Calu3 (cell line): Measurements from ENCODE around the gene MYL4. TPM values are rescaled to one million over a fixed set of nuclear protein-coding genes. Genes with fewer than 3 reads are reported as not detected.
A peak's percentile ranks its signal among the peaks of the same experiment; 100 is the strongest.

Source experiments
- BruUV-seq: library from RNA; stranded (reverse); fragments of 400-500 nt; replicated peaks from 2 replicates; lab custom pipeline; 2021; lab: Mats Ljungman, UMichigan
- CTCF ChIA-PET: fragments of 300-600 bp; sonication (Branson Sonifier 250); formaldehyde crosslinking; loops from one replicate; lab custom pipeline; 2022; ENCODE audit warnings: antibody characterized with exemption; lab: Charles Lee
- DNase-seq: peaks from one replicate; pipeline ENCODE4 v3.0.0; 2022
- H3K27ac Mint-ChIP-seq: one replicate; pipeline ENCODE4 v1.8.0; 2022; ENCODE audit warnings: mixed read lengths; ENCODE audit not compliant: unreplicated experiment
- H3K27me3 Mint-ChIP-seq: one replicate; pipeline ENCODE4 v1.8.0; 2022; ENCODE audit warnings: mixed read lengths; ENCODE audit not compliant: unreplicated experiment
- H3K36me3 Mint-ChIP-seq: one replicate; pipeline ENCODE4 v1.8.0; 2022; ENCODE audit warnings: mild to moderate bottlenecking, moderate library complexity, mixed read lengths; ENCODE audit not compliant: insufficient read depth, unreplicated experiment
- H3K4me1 Mint-ChIP-seq: one replicate; pipeline ENCODE4 v1.8.0; 2022; ENCODE audit warnings: mild to moderate bottlenecking, low read depth, mixed read lengths; ENCODE audit not compliant: unreplicated experiment
- H3K4me3 Mint-ChIP-seq: one replicate; pipeline ENCODE4 v1.8.0; 2022; ENCODE audit warnings: mild to moderate bottlenecking, low read depth, moderate library complexity, mixed read lengths; ENCODE audit not compliant: unreplicated experiment
- H3K9me3 Mint-ChIP-seq: one replicate; pipeline ENCODE4 v1.8.0; 2022; ENCODE audit warnings: low read depth, mixed read lengths; ENCODE audit not compliant: unreplicated experiment
- intact Hi-C: fragments of 100-400 bp; cut with micrococcal nuclease; formaldehyde crosslinking; loops from one replicate; pipeline ENCODE4 v1.10.0; 2022; ENCODE audit not compliant: unreplicated experiment
- total RNA-seq: library from RNA; stranded (reverse); gene quantifications from 2 replicates; pipeline ENCODE4 v1.2.3, GENCODE V29; 2022
- TF ChIP-seq, protein P1 (sequence below): fragments of 200-600 bp; IDR thresholded peaks from one replicate; pipeline ENCODE4 v1.8.0; 2022; ENCODE audit warnings: antibody characterized with exemption; ENCODE audit not compliant: unreplicated experiment

The MYL4 gene
- total RNA-seq, 1 experiment from 2014 or later: not detected

DNA sequence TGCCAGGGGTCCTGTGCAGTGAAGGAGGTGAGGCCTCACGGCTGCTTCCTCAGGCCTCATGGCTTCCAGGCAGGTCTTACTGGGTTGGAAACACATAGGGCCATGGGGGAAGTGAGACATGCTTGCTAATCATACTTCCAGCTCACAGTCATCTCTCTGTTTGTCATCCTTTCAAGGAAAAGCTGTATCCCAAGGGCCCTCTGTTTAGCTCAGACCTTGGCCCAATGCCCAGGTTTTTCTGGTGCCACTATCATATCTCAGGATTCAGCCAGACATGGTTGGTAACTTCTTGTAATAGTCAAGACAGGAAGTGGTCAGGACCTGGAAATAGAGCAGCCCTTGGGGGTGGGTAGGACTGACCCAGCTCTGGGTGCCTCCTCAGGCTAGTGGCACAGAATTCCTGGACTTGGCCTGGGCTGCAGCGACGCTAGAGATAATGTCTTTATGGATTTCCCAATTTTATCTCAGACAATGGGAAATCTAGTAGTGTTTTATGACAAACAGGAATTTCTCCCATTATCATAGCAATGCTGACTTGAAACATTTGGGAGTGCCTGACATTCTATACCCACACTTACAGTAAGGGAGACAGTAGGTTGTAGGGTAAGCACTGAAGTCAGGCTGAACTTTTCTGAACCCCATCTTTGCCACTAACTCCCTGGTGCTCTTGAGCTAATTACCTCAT is 31.0 kb downstream of the MYL4 start:
- BruUV-seq: no TSS peak
- peak; percentile 89 for DNase-seq
- CTCF ChIA-PET: interaction anchor here (0.9 to 3.3 kb wide), 5 partner anchors 10 to 76 kb away, joined by 3 to 17 read pairs (median 3); partner anchors contain the start of gene CDC27
- Mint-ChIP-seq H3K27ac (peak overlapping the region; percentile 65), H3K9me3 (no peaks in the 10 kb centered on the region), H3K27me3 (peaks cover 9% of the 10 kb centered on the region), H3K36me3 (peaks cover 6% of the 10 kb centered on the region), H3K4me1 (peaks cover 21% of the 10 kb centered on the region), H3K4me3 (no peak overlapping the region)
- TF ChIP-seq, protein P1, sequence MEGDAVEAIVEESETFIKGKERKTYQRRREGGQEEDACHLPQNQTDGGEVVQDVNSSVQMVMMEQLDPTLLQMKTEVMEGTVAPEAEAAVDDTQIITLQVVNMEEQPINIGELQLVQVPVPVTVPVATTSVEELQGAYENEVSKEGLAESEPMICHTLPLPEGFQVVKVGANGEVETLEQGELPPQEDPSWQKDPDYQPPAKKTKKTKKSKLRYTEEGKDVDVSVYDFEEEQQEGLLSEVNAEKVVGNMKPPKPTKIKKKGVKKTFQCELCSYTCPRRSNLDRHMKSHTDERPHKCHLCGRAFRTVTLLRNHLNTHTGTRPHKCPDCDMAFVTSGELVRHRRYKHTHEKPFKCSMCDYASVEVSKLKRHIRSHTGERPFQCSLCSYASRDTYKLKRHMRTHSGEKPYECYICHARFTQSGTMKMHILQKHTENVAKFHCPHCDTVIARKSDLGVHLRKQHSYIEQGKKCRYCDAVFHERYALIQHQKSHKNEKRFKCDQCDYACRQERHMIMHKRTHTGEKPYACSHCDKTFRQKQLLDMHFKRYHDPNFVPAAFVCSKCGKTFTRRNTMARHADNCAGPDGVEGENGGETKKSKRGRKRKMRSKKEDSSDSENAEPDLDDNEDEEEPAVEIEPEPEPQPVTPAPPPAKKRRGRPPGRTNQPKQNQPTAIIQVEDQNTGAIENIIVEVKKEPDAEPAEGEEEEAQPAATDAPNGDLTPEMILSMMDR: no peak
- intact Hi-C loops: no loop called here

DNA sequence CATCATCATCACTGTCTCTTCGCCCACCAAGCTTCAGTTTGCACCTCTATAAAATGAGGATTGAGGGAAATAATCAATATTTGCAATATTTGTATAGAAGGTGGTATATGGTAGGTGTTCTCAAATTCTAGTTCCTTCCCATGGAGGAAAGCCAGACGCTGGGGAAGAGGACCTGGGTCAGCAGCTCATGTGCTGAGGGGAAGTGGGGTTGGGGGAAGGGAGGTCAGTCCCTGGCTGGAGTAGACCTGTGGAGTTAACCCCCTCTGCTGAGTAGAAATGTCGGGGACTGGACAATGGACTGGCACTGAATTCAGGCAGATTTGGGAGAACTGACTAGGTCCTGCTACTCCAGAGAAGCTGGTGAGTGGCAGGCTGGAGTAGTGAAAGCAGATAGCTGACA is 31.7 kb downstream of the MYL4 start:
- H3K4me1 Mint-ChIP-seq: peaks cover 21% of the 10 kb centered on the region
- CTCF ChIA-PET: interaction anchor here (1.2 to 3.3 kb wide), 2 partner anchors 52 to 75 kb away, joined by 3 to 17 read pairs; partner anchors contain the start of gene CDC27
- peaks cover 6% of the 10 kb centered on the region for H3K36me3 Mint-ChIP-seq
- DNase-seq: no peak
- no TSS peak for BruUV-seq
- H3K27me3 Mint-ChIP-seq: peaks cover 16% of the 10 kb centered on the region
- intact Hi-C loops: no loop called here
- no peak overlapping the region for H3K4me3 Mint-ChIP-seq
- no peaks in the 10 kb centered on the region for H3K9me3 Mint-ChIP-seq
- peak overlapping the region; percentile 65 for H3K27ac Mint-ChIP-seq
- TF ChIP-seq, protein P1: no peak

DNA sequence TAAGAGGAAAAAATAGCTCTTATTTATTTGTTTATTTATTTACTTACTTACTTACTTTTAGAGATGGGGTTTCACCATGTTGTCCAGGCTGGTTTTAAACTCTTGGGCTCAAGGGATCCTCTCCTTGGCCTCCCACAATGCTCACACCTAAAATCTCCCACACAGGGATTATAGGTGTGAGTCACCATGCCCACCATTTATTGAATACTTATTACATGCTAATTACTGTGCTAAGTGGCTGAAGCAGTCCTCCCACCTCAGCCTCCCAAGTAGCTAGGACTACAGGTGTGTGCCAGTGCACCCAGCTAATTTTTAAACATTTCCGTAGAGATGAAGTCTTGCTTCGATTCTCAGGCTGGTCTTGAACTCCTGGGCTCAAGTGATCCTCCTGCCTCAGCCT is 33.5 kb downstream of the MYL4 start:
- no peak for DNase-seq
- Mint-ChIP-seq H3K27ac (no peak overlapping the region), H3K4me1 (peaks cover 21% of the 10 kb centered on the region), H3K4me3 (no peak overlapping the region), H3K27me3 (peaks cover 25% of the 10 kb centered on the region), H3K36me3 (peaks cover 6% of the 10 kb centered on the region), H3K9me3 (no peaks in the 10 kb centered on the region)
- intact Hi-C loops: no loop called here
- TF ChIP-seq, protein P1: no peak
- BruUV-seq: no TSS peak
- CTCF ChIA-PET: interaction anchor here (0.9 to 2.7 kb wide), 2 partner anchors 11 to 73 kb away, joined by 3 to 11 read pairs; no protein-coding TSS in a partner anchor

DNA sequence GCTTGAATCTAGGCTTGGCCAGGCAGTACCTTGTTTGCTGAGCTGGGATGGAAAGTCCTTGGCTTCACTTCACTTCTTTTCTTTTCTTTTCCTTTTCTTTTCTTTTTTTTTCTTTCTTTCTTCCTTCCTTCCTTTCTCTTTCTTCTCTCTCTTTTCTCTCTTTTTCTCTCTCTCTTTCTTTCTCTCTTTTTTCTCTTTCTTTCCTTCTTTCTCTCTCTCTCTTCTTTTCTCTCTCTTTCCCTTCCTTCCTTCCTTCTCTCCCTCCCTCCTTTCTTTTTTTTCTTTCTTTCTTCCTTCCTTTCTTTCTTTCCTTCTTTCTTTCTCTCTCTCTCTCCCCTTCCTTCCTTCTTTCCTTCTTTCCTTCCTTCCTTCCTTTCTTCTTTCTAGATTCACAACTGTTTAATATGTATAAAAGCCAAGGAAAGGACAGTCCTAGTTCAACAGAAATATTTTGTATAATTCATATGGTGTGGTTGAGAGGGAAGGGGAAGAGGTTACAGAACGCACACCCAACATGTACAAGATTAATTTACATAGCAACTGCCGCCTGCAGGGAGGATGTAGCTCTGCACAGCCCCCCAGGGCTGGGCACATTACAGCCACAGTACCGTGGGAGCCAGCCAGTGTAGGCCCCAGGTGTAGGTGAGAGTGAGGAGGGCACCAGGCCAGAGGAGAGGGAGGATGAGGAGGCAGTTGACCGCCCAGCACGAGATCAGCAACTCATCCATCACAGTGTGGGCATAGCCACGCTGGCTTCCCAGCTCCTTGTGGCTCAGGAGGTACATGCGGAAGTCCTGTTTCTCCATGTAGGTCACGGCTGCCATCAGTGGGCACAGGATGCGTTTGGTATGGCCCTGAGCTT is 34.8 kb downstream of the MYL4 start:
- Mint-ChIP-seq H3K4me3 (no peak overlapping the region), H3K27me3 (peaks cover 25% of the 10 kb centered on the region), H3K4me1 (peaks cover 21% of the 10 kb centered on the region), H3K27ac (no peak overlapping the region), H3K9me3 (no peaks in the 10 kb centered on the region), H3K36me3 (peaks cover 6% of the 10 kb centered on the region)
- BruUV-seq: no TSS peak
- CTCF ChIA-PET: interaction anchor here (1.1 to 2.7 kb wide), 2 partner anchors 62 to 72 kb away, joined by 3 to 11 read pairs; no protein-coding TSS in a partner anchor
- TF ChIP-seq, protein P1: no peak
- intact Hi-C loops: no loop called here
- DNase-seq: no peak
